OCI-LY1 (cell line): ENCODE data around the gene KHDC4.

Experiments used
- H2AFZ ChIP-seq: fragments of 200-600 bp; sonication (generic), shearing (Covaris generic); 2 replicates; pipeline ENCODE4 v1.6.0; 2014; ENCODE audit warnings: antibody characterized with exemption, mild to moderate bottlenecking, low read length
- H3F3A ChIP-seq: fragments of 200-600 bp; sonication (generic), shearing (Covaris generic); 2 replicates; pipeline ENCODE4 v1.6.0; 2014; ENCODE audit warnings: mild to moderate bottlenecking, antibody characterized with exemption, low read length, moderate library complexity; ENCODE audit not compliant: insufficient read depth
- H3K27ac ChIP-seq: fragments of 200-600 bp; sonication (generic); 2 replicates; pipeline ENCODE4 v1.5.1; 2014; ENCODE audit warnings: low read length, mixed run types, mild to moderate bottlenecking, low read depth; ENCODE audit not compliant: poor library complexity, severe bottlenecking
- H3K27me3 ChIP-seq: fragments of 200-600 bp; sonication (generic); 2 replicates; pipeline ENCODE4 v1.6.0; 2014; ENCODE audit warnings: antibody characterized with exemption, mild to moderate bottlenecking, low read length, moderate library complexity; ENCODE audit not compliant: insufficient read depth
- H3K36me3 ChIP-seq: fragments of 200-600 bp; sonication (generic); 2 replicates; pipeline ENCODE4 v1.6.1; 2014; ENCODE audit warnings: mild to moderate bottlenecking, antibody characterized with exemption, low read length, moderate library complexity, mixed read lengths; ENCODE audit not compliant: insufficient read depth
- H3K4me1 ChIP-seq: fragments of 200-600 bp; sonication (generic); 2 replicates; pipeline ENCODE4 v1.5.1; 2014; ENCODE audit warnings: mild to moderate bottlenecking, low read length, moderate library complexity; ENCODE audit not compliant: insufficient read depth, severe bottlenecking
- H3K4me2 ChIP-seq: fragments of 200-600 bp; sonication (generic), shearing (Covaris generic); 2 replicates; pipeline ENCODE4 v1.6.1; 2014; ENCODE audit warnings: low read length
- H3K4me3 ChIP-seq: fragments of 200-600 bp; sonication (generic); 2 replicates; pipeline ENCODE4 v1.5.1; 2014; ENCODE audit warnings: low read length, low read depth, mild to moderate bottlenecking, mixed read lengths; ENCODE audit not compliant: poor library complexity, severe bottlenecking
- H3K79me2 ChIP-seq: fragments of 200-600 bp; shearing (Covaris generic); 2 replicates; pipeline ENCODE4 v1.6.1; 2016; ENCODE audit warnings: mixed run types, low read length, mixed read lengths; ENCODE audit not compliant: insufficient read depth
- H3K9ac ChIP-seq: fragments of 200-600 bp; sonication (generic), shearing (Covaris generic); 2 replicates; pipeline ENCODE4 v1.6.1; 2014; ENCODE audit warnings: mild to moderate bottlenecking, low read length, mixed read lengths
- H3K9me2 ChIP-seq: fragments of 200-600 bp; sonication (generic), shearing (Covaris generic); 2 replicates; pipeline ENCODE4 v1.6.1; 2014; ENCODE audit warnings: low read depth, mild to moderate bottlenecking, low read length, mixed read lengths
- H3K9me3 ChIP-seq: fragments of 200-600 bp; shearing (Covaris generic); 2 replicates; pipeline ENCODE4 v1.6.1; 2014; ENCODE audit warnings: low read length, mixed read lengths
- H4K20me1 ChIP-seq: fragments of 200-600 bp; sonication (generic), shearing (Covaris generic); 2 replicates; pipeline ENCODE4 v1.6.0; 2016; ENCODE audit warnings: mild to moderate bottlenecking, low read length; ENCODE audit not compliant: insufficient read depth
- EZH2 ChIP-seq: fragments of 200-600 bp; sonication (generic), shearing (Covaris generic); IDR thresholded peaks from 2 replicates; pipeline ENCODE4 v1.8.0; 2017; ENCODE audit warnings: borderline replicate concordance, mixed run types, mild to moderate bottlenecking, antibody characterized with exemption, low read length, moderate library complexity, mixed read lengths
- TF ChIP-seq, protein P1 (sequence below): fragments of 200-600 bp; sonication (generic), shearing (Covaris generic); IDR thresholded peaks from 2 replicates; pipeline ENCODE4 v1.5.1; 2017; ENCODE audit warnings: mild to moderate bottlenecking, antibody characterized with exemption, low read length, moderate library complexity, mixed read lengths

Gene KHDC4

DNA sequence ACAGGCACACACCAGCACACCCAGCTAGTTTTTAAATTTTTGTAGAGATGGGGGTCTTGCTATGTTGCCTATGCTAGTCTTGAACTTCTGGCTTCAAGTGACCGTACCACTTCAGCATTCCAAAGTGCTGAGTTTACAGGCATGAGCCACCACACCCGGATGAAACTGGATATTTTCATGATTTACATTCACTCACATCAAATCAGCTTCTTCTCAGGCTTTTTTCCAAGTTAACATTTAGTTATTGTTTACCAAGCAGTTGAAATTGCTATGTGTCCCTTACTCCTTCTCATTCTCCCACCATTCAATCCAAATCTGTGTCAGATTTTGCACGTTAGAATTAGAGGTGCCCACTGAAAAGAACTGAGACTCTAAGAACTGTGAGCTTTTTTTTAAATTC is 41.4 kb downstream of the KHDC4 start:
- no peak for TF ChIP-seq EZH2
- TF ChIP-seq, protein P1, sequence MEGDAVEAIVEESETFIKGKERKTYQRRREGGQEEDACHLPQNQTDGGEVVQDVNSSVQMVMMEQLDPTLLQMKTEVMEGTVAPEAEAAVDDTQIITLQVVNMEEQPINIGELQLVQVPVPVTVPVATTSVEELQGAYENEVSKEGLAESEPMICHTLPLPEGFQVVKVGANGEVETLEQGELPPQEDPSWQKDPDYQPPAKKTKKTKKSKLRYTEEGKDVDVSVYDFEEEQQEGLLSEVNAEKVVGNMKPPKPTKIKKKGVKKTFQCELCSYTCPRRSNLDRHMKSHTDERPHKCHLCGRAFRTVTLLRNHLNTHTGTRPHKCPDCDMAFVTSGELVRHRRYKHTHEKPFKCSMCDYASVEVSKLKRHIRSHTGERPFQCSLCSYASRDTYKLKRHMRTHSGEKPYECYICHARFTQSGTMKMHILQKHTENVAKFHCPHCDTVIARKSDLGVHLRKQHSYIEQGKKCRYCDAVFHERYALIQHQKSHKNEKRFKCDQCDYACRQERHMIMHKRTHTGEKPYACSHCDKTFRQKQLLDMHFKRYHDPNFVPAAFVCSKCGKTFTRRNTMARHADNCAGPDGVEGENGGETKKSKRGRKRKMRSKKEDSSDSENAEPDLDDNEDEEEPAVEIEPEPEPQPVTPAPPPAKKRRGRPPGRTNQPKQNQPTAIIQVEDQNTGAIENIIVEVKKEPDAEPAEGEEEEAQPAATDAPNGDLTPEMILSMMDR = no peak
- Histone ChIP-seq H3K4me2 (no peak overlapping the region), H4K20me1 (no peaks in the 10 kb centered on the region), H3K4me3 (no peak overlapping the region), H3K27me3 (no peaks in the 10 kb centered on the region), H3F3A (peaks cover 5% of the 10 kb centered on the region; the same call in 1 of the 2 replicates), H3K9me3 (no peaks in the 10 kb centered on the region), H3K36me3 (peaks cover 13% of the 10 kb centered on the region), H3K9ac (no peak overlapping the region), H3K79me2 (no peaks in the 10 kb centered on the region), H3K9me2 (no peaks in the 10 kb centered on the region), H2AFZ (no peak overlapping the region), H3K4me1 (no peaks in the 10 kb centered on the region), H3K27ac (no peak overlapping the region)

GRCh38 chr1:155890251-155890650 is 44.0 kb downstream of the KHDC4 start:
- Histone ChIP-seq H2AFZ (no peak overlapping the region), H3F3A (peaks cover 5% of the 10 kb centered on the region; the same call in 1 of the 2 replicates), H3K4me2 (no peak overlapping the region), H3K27ac (no peak overlapping the region), H3K4me3 (no peak overlapping the region), H3K79me2 (no peaks in the 10 kb centered on the region), H3K9me3 (no peaks in the 10 kb centered on the region), H3K36me3 (no peaks in the 10 kb centered on the region), H3K4me1 (peaks cover 7% of the 10 kb centered on the region), H3K9ac (no peak overlapping the region), H4K20me1 (no peaks in the 10 kb centered on the region), H3K27me3 (no peaks in the 10 kb centered on the region), H3K9me2 (no peaks in the 10 kb centered on the region)
- TF ChIP-seq EZH2 = no peak
- TF ChIP-seq, protein P1 = no peak

GRCh38 chr1:155889566-155889965 is 44.6 kb downstream of the KHDC4 start:
- H2AFZ ChIP-seq = no peak overlapping the region
- no peak overlapping the region for H3K4me3 ChIP-seq
- H3K9me3 ChIP-seq = no peaks in the 10 kb centered on the region
- no peak for TF ChIP-seq EZH2
- TF ChIP-seq, protein P1 = no peak
- H3K27me3 ChIP-seq = no peaks in the 10 kb centered on the region
- no peaks in the 10 kb centered on the region for H3K36me3 ChIP-seq
- no peak overlapping the region for H3K27ac ChIP-seq
- H3K4me1 ChIP-seq = peaks cover 14% of the 10 kb centered on the region
- peaks cover 5% of the 10 kb centered on the region; the same call in 1 of the 2 replicates for H3F3A ChIP-seq
- no peaks in the 10 kb centered on the region for H3K9me2 ChIP-seq
- no peaks in the 10 kb centered on the region for H4K20me1 ChIP-seq
- H3K4me2 ChIP-seq = no peak overlapping the region
- H3K9ac ChIP-seq = no peak overlapping the region
- no peaks in the 10 kb centered on the region for H3K79me2 ChIP-seq
